SJCRH30 (cell line): Measurements from ENCODE around the gene FAM149A. TPM values are rescaled to one million over a fixed set of nuclear protein-coding genes. Genes with fewer than 3 reads are reported as not detected.
A peak's percentile ranks its signal among the peaks of the same experiment; 100 is the strongest.

Source experiments
- DNase-seq, 2 experiments: peaks; one replicate each; pipeline ENCODE4 v3.0.0-alpha.2; 2015 to 2020
- H3K27ac ChIP-seq: fragments of 250-450 bp; sonication (Bioruptor Pico); 2 replicates; pipeline ENCODE4 v1.5.1; 2020; ENCODE audit warnings: mild to moderate bottlenecking, moderate library complexity
- H3K27me3 ChIP-seq: fragments of 250-450 bp; sonication (Bioruptor Pico); 2 replicates; pipeline ENCODE4 v1.5.1; 2020; ENCODE audit warnings: mild to moderate bottlenecking, moderate library complexity
- H3K36me3 ChIP-seq: fragments of 250-450 bp; sonication (Bioruptor Pico); 2 replicates; pipeline ENCODE4 v1.5.1; 2020; ENCODE audit warnings: mild to moderate bottlenecking, moderate library complexity
- H3K4me1 ChIP-seq: fragments of 250-450 bp; sonication (Bioruptor Pico); 2 replicates; pipeline ENCODE4 v1.5.1; 2020; ENCODE audit warnings: mild to moderate bottlenecking, moderate library complexity
- H3K4me3 ChIP-seq: fragments of 250-450 bp; sonication (Bioruptor Pico); 2 replicates; pipeline ENCODE4 v1.5.1; 2020; ENCODE audit warnings: mild to moderate bottlenecking, moderate library complexity
- H3K9me3 ChIP-seq: fragments of 250-450 bp; sonication (Bioruptor Pico); replicated peaks from 2 replicates; pipeline ENCODE4 v1.5.1; 2020; ENCODE audit warnings: mild to moderate bottlenecking, moderate library complexity
- total RNA-seq: library from RNA; depleted of rRNA; stranded (reverse); fragments of >200 nt; shearing (Covaris generic); gene quantifications from 2 replicates; pipeline ENCODE4 v1.2.3, GENCODE V29; 2014

Gene FAM149A
- total RNA-seq, 1 experiment from 2014 or later: 0.53 TPM

DNA sequence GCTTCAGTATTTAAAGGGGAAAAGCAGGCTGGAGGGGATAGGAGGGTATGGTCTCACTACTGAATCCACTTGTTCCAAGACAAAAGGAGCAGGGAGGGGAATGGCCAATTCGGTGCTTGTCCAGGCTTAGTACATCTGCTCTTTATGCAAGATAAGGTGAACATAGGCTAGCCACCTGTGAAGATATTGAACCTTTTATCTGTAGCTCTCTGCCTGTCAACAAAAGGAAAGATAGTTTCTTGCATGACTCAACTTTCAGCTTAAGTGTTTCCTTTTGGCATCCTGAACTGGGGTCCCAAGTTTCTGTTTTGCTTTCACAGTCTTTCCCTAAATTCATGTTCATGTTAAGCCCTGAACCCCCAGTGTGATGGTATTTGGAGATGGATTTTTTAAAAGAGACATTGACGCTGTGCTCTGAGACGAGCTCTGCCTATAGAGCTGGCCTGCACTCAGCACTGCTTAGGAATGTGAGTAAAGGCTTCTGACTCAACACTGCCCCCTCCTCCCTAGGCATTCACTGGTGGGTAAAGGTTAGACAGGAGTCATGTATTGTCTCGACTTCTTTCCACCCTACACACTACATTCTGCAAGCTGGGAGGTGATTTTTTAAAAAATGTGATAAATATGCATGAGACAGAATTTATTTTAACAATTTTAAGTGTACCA lies 28.2 kb downstream of the FAM149A start:
- Histone ChIP-seq H3K4me1 (no peaks in the 10 kb centered on the region), H3K36me3 (no peaks in the 10 kb centered on the region), H3K27ac (no peak overlapping the region), H3K9me3 (no peaks in the 10 kb centered on the region), H3K27me3 (no peaks in the 10 kb centered on the region), H3K4me3 (no peak overlapping the region)
- DNase-seq: peak in 1 of 2 experiments; percentile 2

DNA sequence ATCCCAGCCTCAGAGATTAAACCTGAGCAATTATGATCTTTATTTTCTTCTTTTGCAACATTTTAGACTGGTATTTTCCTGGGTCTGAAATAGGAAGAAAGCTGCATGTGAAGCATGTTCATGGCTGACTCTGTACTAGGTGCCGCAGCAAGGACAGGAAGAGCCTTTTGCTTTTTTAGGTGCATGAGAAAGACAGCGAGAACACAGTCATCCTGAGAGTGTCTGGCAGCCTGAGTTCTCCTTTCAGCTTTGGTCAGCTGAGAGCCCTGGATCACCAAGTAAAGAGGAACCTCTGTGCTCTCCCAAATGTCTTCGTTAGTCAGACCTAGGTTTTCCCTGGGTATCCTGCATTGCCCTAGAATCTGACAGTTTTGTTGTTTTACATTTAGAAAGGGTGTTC lies 29.8 kb downstream of the FAM149A start:
- no peak overlapping the region for H3K27ac ChIP-seq
- no peaks in the 10 kb centered on the region for H3K4me1 ChIP-seq
- DNase-seq: no peak
- no peaks in the 10 kb centered on the region for H3K9me3 ChIP-seq
- H3K36me3 ChIP-seq: no peaks in the 10 kb centered on the region
- H3K27me3 ChIP-seq: no peaks in the 10 kb centered on the region
- H3K4me3 ChIP-seq: no peak overlapping the region

- Histone ChIP-seq H3K36me3 (no peaks in the 10 kb centered on the region), H3K9me3 (no peaks in the 10 kb centered on the region), H3K4me3 (no peak overlapping the region), H3K27me3 (no peaks in the 10 kb centered on the region), H3K4me1 (no peaks in the 10 kb centered on the region), H3K27ac (no peak overlapping the region)
- no peak for DNase-seq
Observed at GRCh38 chr4:186134861-186135260, 30.4 kb downstream of the FAM149A start.

GRCh38 chr4:186137196-186137794 lies 32.8 kb downstream of the FAM149A start:
- DNase-seq: peak in 1 of 2 experiments; percentile 17
- Histone ChIP-seq H3K27me3 (no peaks in the 10 kb centered on the region), H3K9me3 (no peaks in the 10 kb centered on the region), H3K27ac (no peak overlapping the region), H3K4me1 (no peaks in the 10 kb centered on the region), H3K36me3 (no peaks in the 10 kb centered on the region), H3K4me3 (no peak overlapping the region)

- no peaks in the 10 kb centered on the region for H3K27me3 ChIP-seq
- H3K4me1 ChIP-seq: no peaks in the 10 kb centered on the region
- H3K27ac ChIP-seq: no peak overlapping the region
- no peaks in the 10 kb centered on the region for H3K36me3 ChIP-seq
- DNase-seq: peak; percentile 30 to 49
- peak overlapping the region; percentile 60 for H3K4me3 ChIP-seq
- H3K9me3 ChIP-seq: no peaks in the 10 kb centered on the region
Observed at GRCh38 chr4:186144198-186144945, 39.9 kb downstream of the FAM149A start.

GRCh38 chr4:186144946-186145569 lies 40.6 kb downstream of the FAM149A start:
- Histone ChIP-seq H3K4me3 (peak overlapping the region; percentile 60), H3K4me1 (no peaks in the 10 kb centered on the region), H3K27ac (no peak overlapping the region), H3K27me3 (no peaks in the 10 kb centered on the region), H3K36me3 (no peaks in the 10 kb centered on the region), H3K9me3 (no peaks in the 10 kb centered on the region)
- DNase-seq: peak; percentile 26 to 47

GRCh38 chr4:186146458-186146857 lies 42.0 kb downstream of the FAM149A start:
- Histone ChIP-seq H3K9me3 (no peaks in the 10 kb centered on the region), H3K27ac (no peak overlapping the region), H3K4me3 (no peak overlapping the region), H3K36me3 (no peaks in the 10 kb centered on the region), H3K4me1 (no peaks in the 10 kb centered on the region), H3K27me3 (no peaks in the 10 kb centered on the region)
- no peak for DNase-seq

GRCh38 chr4:186148336-186148975 lies 44.0 kb downstream of the FAM149A start:
- no peaks in the 10 kb centered on the region for H3K27me3 ChIP-seq
- no peak for DNase-seq
- no peak overlapping the region for H3K27ac ChIP-seq
- no peaks in the 10 kb centered on the region for H3K4me1 ChIP-seq
- H3K36me3 ChIP-seq: no peaks in the 10 kb centered on the region
- no peak overlapping the region for H3K4me3 ChIP-seq
- H3K9me3 ChIP-seq: no peaks in the 10 kb centered on the region

GRCh38 chr4:186149872-186150271 lies 45.4 kb downstream of the FAM149A start:
- no peaks in the 10 kb centered on the region for H3K27me3 ChIP-seq
- H3K4me1 ChIP-seq: no peaks in the 10 kb centered on the region
- no peaks in the 10 kb centered on the region for H3K36me3 ChIP-seq
- H3K9me3 ChIP-seq: no peaks in the 10 kb centered on the region
- no peak overlapping the region for H3K4me3 ChIP-seq
- H3K27ac ChIP-seq: no peak overlapping the region
- no peak for DNase-seq

- no peaks in the 10 kb centered on the region for H3K27me3 ChIP-seq
- H3K4me3 ChIP-seq: no peak overlapping the region
- H3K9me3 ChIP-seq: no peaks in the 10 kb centered on the region
- no peak overlapping the region for H3K27ac ChIP-seq
- H3K4me1 ChIP-seq: no peaks in the 10 kb centered on the region
- H3K36me3 ChIP-seq: no peaks in the 10 kb centered on the region
- no peak for DNase-seq
Observed at GRCh38 chr4:186150926-186151325, 46.4 kb downstream of the FAM149A start.

DNA sequence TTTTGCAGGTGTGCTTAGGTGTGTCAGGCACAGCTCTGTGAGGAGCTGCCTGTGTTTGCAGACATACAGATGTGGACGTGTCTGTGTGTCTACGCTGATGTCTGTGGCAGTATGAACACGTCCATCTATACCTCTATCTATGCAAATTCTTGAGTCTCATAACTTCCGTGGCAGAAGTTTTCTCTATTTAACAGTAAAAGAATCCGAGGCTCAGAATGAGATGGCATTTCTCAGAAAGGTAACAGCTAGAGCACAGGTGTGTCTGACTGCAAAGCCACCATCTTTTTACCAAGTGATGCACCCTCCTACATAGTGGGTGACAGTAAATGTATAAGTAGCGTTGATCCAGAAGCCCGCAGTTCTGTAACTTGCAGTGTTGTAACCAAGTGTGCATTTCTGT lies 47.0 kb downstream of the FAM149A start:
- DNase-seq: no peak
- no peak overlapping the region for H3K4me3 ChIP-seq
- no peaks in the 10 kb centered on the region for H3K27me3 ChIP-seq
- no peaks in the 10 kb centered on the region for H3K4me1 ChIP-seq
- H3K27ac ChIP-seq: no peak overlapping the region
- no peaks in the 10 kb centered on the region for H3K36me3 ChIP-seq
- no peaks in the 10 kb centered on the region for H3K9me3 ChIP-seq

DNA sequence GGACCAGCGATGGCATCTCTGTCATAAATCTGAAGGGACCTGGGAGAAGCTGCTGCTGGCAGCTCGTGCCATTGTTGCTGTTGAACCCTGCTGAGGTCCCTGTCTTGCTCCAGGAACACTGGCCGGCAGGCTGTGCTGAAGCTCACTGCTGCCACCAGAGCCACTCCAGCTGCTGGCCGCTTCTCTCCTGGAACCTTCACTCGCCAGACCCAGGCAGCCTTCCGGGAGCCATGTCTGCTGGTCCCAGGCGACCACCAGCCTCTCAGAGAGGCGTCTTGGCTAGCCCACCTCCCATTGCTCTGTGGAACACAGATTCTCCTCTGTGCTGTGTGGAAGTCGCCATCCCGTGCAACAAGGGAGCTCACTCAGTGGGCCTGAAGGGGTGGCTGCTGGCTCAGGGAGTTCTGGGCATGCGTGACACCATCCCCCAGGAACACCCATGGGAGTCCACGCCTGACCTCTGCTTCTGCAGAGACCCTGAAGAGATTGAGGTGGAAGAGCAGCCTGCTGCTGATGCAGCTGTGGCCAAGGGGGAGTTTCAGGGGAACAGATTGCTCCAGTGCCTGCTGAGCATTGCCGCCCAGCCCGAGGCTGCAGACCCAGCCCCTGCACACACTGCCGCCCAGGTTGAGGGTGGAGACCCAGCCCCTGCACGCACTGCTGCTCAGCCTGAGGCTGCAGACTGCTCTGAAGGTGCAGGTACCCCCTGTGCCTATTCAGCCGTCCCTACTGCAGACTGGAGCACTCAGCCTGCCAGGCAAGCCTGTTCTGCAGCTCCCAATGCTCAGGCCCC lies 53.7 kb downstream of the FAM149A start:
- H3K36me3 ChIP-seq: no peaks in the 10 kb centered on the region
- H3K27ac ChIP-seq: no peak overlapping the region
- DNase-seq: no peak
- H3K9me3 ChIP-seq: no peaks in the 10 kb centered on the region
- H3K4me3 ChIP-seq: no peak overlapping the region
- H3K4me1 ChIP-seq: no peaks in the 10 kb centered on the region
- H3K27me3 ChIP-seq: no peaks in the 10 kb centered on the region

GRCh38 chr4:186158966-186159365 lies 54.5 kb downstream of the FAM149A start:
- Histone ChIP-seq H3K9me3 (no peaks in the 10 kb centered on the region), H3K27ac (no peak overlapping the region), H3K36me3 (no peaks in the 10 kb centered on the region), H3K4me1 (no peaks in the 10 kb centered on the region), H3K27me3 (no peaks in the 10 kb centered on the region), H3K4me3 (no peak overlapping the region)
- no peak for DNase-seq

- Histone ChIP-seq H3K4me1 (no peaks in the 10 kb centered on the region), H3K27ac (no peak overlapping the region), H3K9me3 (no peaks in the 10 kb centered on the region), H3K27me3 (no peaks in the 10 kb centered on the region), H3K36me3 (no peaks in the 10 kb centered on the region), H3K4me3 (no peak overlapping the region)
- DNase-seq: no peak
Observed at GRCh38 chr4:186159613-186160012, 55.1 kb downstream of the FAM149A start.
